HepG2 (cell line): ENCODE measurements around the gene NME1. TPM values are rescaled to one million over a fixed set of nuclear protein-coding genes. Genes with fewer than 3 reads are reported as not detected.
"Not testable (repeated sequence)": the region's sequence is repeated elsewhere in the genome, so short reads cannot be mapped to it uniquely, and the experiment has no call there.

Experiments
- ATAC-seq: fragments of 200-7000 bp; cut with Tn5 transposase; 3 replicates; pipeline ENCODE4 v1.9.1; 2020; ENCODE audit warnings: mild to moderate bottlenecking, moderate library complexity
- BruUV-seq: library from RNA; stranded (reverse); fragments of 400-500 nt; replicated peaks from 2 replicates; lab custom pipeline; 2021; lab: Mats Ljungman, UMichigan
- CTCF ChIA-PET: fragments of 300-600 bp; formaldehyde crosslinking; extraction: SDS; loops from one replicate; lab custom pipeline; 2021; ENCODE audit warnings: low total read pairs, inconsistent platforms, low intra/inter-chr PET ratio; lab: Yijun Ruan, JAX
- POLR2A ChIA-PET: fragments of 350-600 bp; sonication (Branson Sonifier 250); formaldehyde crosslinking; loops from one replicate; lab custom pipeline; 2020; ENCODE audit warnings: antibody characterized with exemption, inconsistent platforms; lab: Yijun Ruan, JAX
- DNase-seq: peaks from one replicate; pipeline ENCODE4 v3.0.0-alpha.2; 2015; ENCODE audit warnings: low spot score
- FAIRE-seq: peaks from 3 replicates; lab custom pipeline; 2011; peaks lifted over from hg19 to GRCh38; lab: Jason Lieb, UNC
- H2AFZ ChIP-seq: one replicate; pipeline ENCODE4 v1.6.1; 2011; ENCODE audit warnings: low read length, inconsistent platforms
- H3K27ac ChIP-seq: fragments of 300-600 bp; 3 replicates; pipeline ENCODE4 v1.8.0; 2011; ENCODE audit warnings: mixed run types, mild to moderate bottlenecking, mixed read lengths, low read length, inconsistent platforms; ENCODE audit not compliant: insufficient read depth; ENCODE audit errors: extremely low read length
- H3K27me3 ChIP-seq, 2 experiments: fragments of 200-600 bp in 1 of 2; 2 replicates in 1 of 2; 3 replicates in 1 of 2; pipeline versions ENCODE4 v1.6.0 to v1.8.0; 2011; ENCODE audit warnings: low read length in 2 of 2, mild to moderate bottlenecking in 2 of 2, moderate library complexity in 2 of 2, inconsistent platforms in 1 of 2; ENCODE audit not compliant: insufficient read depth in 2 of 2, control insufficient read depth in 1 of 2
- H3K36me3 ChIP-seq, 2 experiments: fragments of 200-600 bp in 1 of 2; replicated peaks in 1 of 2; 2 replicates in 1 of 2; 3 replicates in 1 of 2; pipeline versions ENCODE4 v1.5.1 to v1.8.0; 2011; ENCODE audit warnings: low read length in 2 of 2, inconsistent platforms in 1 of 2; ENCODE audit not compliant: insufficient read depth in 2 of 2, control insufficient read depth in 1 of 2
- H3K4me1 ChIP-seq: 2 replicates; pipeline ENCODE4 v1.5.1; 2012; ENCODE audit warnings: low read length, inconsistent platforms; ENCODE audit not compliant: insufficient read depth
- H3K4me2 ChIP-seq: 2 replicates; pipeline ENCODE4 v1.6.0; 2011; ENCODE audit warnings: low read depth, low read length, inconsistent platforms
- H3K4me3 ChIP-seq, 3 experiments: fragments of 200-600 bp in 1 of 3; sonication (generic), shearing (Covaris generic) in 1 of 3; replicated peaks in 1 of 3; 2 replicates each; pipeline ENCODE4 v1.5.1; 2011 to 2016; ENCODE audit warnings: low read length in 3 of 3, inconsistent platforms in 2 of 3, low read depth in 2 of 3, mild to moderate bottlenecking in 2 of 3, control low read depth in 1 of 3, mixed read lengths in 1 of 3; ENCODE audit not compliant: insufficient read depth in 1 of 3
- H3K79me2 ChIP-seq: one replicate; pipeline ENCODE4 v1.6.1; 2011; ENCODE audit warnings: low read length, inconsistent platforms; ENCODE audit not compliant: insufficient read depth
- H3K9ac ChIP-seq: 2 replicates; pipeline ENCODE4 v1.6.0; 2011; ENCODE audit warnings: mild to moderate bottlenecking, low read depth, low read length, inconsistent platforms; ENCODE audit not compliant: insufficient read depth
- H3K9me3 ChIP-seq: 2 replicates; pipeline ENCODE4 v1.5.1; 2012; ENCODE audit warnings: mild to moderate bottlenecking, low read length
- H4K20me1 ChIP-seq: 2 replicates; pipeline ENCODE4 v1.6.0; 2011; ENCODE audit warnings: inconsistent platforms, mild to moderate bottlenecking, low read length, moderate library complexity; ENCODE audit not compliant: insufficient read depth
- FOXC1 ChIP-seq: sonication (generic); formaldehyde crosslinking; IDR thresholded peaks from 2 replicates; pipeline ENCODE4 v1.8.0; 2022; ENCODE audit warnings: mild to moderate bottlenecking, missing genetic modification reagents, borderline replicate concordance
- NRL ChIP-seq: sonication (generic); formaldehyde crosslinking; IDR thresholded peaks from 2 replicates; pipeline ENCODE4 v1.5.0; 2020; ENCODE audit warnings: missing genetic modification reagents, mild to moderate bottlenecking, moderate library complexity, borderline replicate concordance
- POLR2G ChIP-seq: fragments of 200-400 bp; formaldehyde crosslinking; IDR thresholded peaks from 2 replicates; pipeline ENCODE4 v1.6.1; 2018; ENCODE audit warnings: mild to moderate bottlenecking, low read depth, low read length, moderate library complexity
- RBM22 ChIP-seq: fragments of 200-400 bp; formaldehyde crosslinking; optimal IDR thresholded peaks from 2 replicates; pipeline ENCODE3; 2017; ENCODE audit warnings: mild to moderate bottlenecking, low read length, moderate library complexity
- SSRP1 ChIP-seq: IDR thresholded peaks from 2 replicates; pipeline ENCODE4 v1.6.1; 2016; ENCODE audit warnings: control low read depth
- WGBS: methylation state at CpG from one replicate; pipeline ENCODE4 v1.1.6; 2017; ENCODE audit warnings: low lambda C conversion rate; 5-methylcytosine and 5-hydroxymethylcytosine counted together
- in situ Hi-C: cut with HindIII; loops from 2 replicates; pipeline ENCODE4 v1.10.0; 2017; ENCODE audit warnings: low pct_unique_long_range_greater_than_20kb; ENCODE audit not compliant: extremely low pct_ligation_motif_present
- intact Hi-C: fragments of 100-400 bp; cut with micrococcal nuclease; formaldehyde crosslinking; loops from one replicate; pipeline ENCODE4 v1.10.0; 2022; ENCODE audit not compliant: unreplicated experiment
- polyA plus RNA-seq, 8 experiments: library from polyadenylated mRNA; depleted of rRNA in 3 of 8; stranded (reverse) in 7 of 8; unstranded in 1 of 8; fragments of >200 nt; fragmentation: Illumina TruSeq in 4 of 8; extraction: Trizol in 4 of 8; gene quantifications; 2 replicates each; pipeline versions ENCODE4 v1.2.1 to v1.2.3, GENCODE V29; 2011 to 2016; ENCODE audit warnings: low read depth in 4 of 8, missing spikeins in 1 of 8, mixed read lengths in 1 of 8; ENCODE audit not compliant: insufficient read depth in 1 of 8
- total RNA-seq, 5 experiments: library from RNA; depleted of rRNA; stranded (reverse); fragments of >200 nt; fragmentation: Illumina TruSeq; extraction: Trizol; gene quantifications; 2 replicates each; pipeline ENCODE4 v1.2.3, GENCODE V29; 2016; ENCODE audit warnings: low read depth in 1 of 5

Gene NME1
- total and polyA plus RNA-seq, 2 of the 13 experiments (the other 11 are each of a cell fraction or from before 2014, with no cell fraction given): 295 to 516 TPM

DNA sequence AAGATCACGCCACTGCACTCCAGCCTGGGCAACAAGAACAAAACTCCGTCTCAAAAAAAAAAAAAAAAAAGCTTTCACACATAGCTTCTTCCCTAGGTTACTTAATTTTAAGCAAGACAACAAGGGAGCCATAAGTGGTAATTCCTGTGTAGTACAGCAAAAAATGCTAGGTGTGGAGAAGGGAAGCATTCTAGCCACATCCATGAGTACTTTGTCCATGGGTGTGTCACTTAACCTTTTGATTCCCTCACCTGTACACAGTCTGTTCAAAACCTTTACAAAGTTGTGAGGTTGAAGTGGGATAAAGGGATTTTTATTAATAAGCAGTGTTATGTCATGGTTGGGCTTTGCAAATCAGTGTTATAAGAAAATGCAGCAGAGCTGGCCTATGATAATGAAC lies 17.4 kb downstream of the NME1 start:
- peaks cover 22% of the 10 kb centered on the region for H3K4me1 ChIP-seq
- ChIA-PET CTCF (no interaction called here), POLR2A (no interaction called here)

GRCh38 chr17:51172030-51172429 lies 18.7 kb downstream of the NME1 start:
- WGBS: 87% methylated on average over 9 of the region's 9 CpGs
- DNase-seq, H3K4me2 ChIP-seq, H3K9me3 ChIP-seq, in situ Hi-C loops, CTCF ChIA-PET, FAIRE-seq, H3K4me3 ChIP-seq, H3K9ac ChIP-seq, H3K27me3 ChIP-seq, H4K20me1 ChIP-seq, ATAC-seq, H2AFZ ChIP-seq, H3K27ac ChIP-seq, intact Hi-C loops, BruUV-seq: not testable (repeated sequence)
- peak; percentile 81; the same call in 1 of the 2 replicates for TF ChIP-seq SSRP1 (CRISPR knock-in tag)
- 0 out of 2 replicates have a peak, but pooled peaks have one; percentile 37 for TF ChIP-seq NRL (CRISPR knock-in tag)
- TF ChIP-seq POLR2G: 0 out of 2 replicates have a peak, but pooled peaks have one; percentile 36
- peak; percentile 34 for TF ChIP-seq RBM22
- H3K4me1 ChIP-seq: peaks cover 22% of the 10 kb centered on the region
- peaks cover 17 to 47% of the 10 kb centered on the region in 2 experiments for H3K36me3 ChIP-seq
- POLR2A ChIA-PET: interaction anchor here (1.1 kb wide), 1 partner anchor 18 kb away, joined by 3 read pairs; the partner anchor contains the start of gene NME1
- H3K79me2 ChIP-seq: peaks cover 13% of the 10 kb centered on the region

More for the DNA sequence above, 17.4 kb downstream of the NME1 start:
- H3K79me2 ChIP-seq: peaks cover 17% of the 10 kb centered on the region
- no peaks in the 10 kb centered on the region for H4K20me1 ChIP-seq
- DNase-seq: no peak
- in situ Hi-C loops: no loop called here
- peaks cover 17 to 47% of the 10 kb centered on the region in 2 experiments for H3K36me3 ChIP-seq
- H2AFZ ChIP-seq: no peak overlapping the region
- no TSS peak for BruUV-seq
- no peaks in the 10 kb centered on the region for H3K27me3 ChIP-seq
- no peak for ATAC-seq
- no peak overlapping the region for H3K9ac ChIP-seq
- no peak for FAIRE-seq
- no peak overlapping the region for H3K27ac ChIP-seq
- no peaks in the 10 kb centered on the region for H3K9me3 ChIP-seq
- no peak for TF ChIP-seq FOXC1 (CRISPR knock-in tag)
- intact Hi-C loops: no loop called here
- no peak overlapping the region for H3K4me2 ChIP-seq
- 98% methylated on average over 2 of the region's 2 CpGs for WGBS
- H3K4me3 ChIP-seq: no peak overlapping the region
